Thyroid gland (tissue), 4 donors: ENCODE data around the gene FBXL20. TPM values are rescaled to one million over a fixed set of nuclear protein-coding genes. Genes with fewer than 3 reads are reported as not detected.
"Not testable (repeated sequence)": the region's sequence is repeated elsewhere in the genome, so short reads cannot be mapped to it uniquely, and the experiment has no call there.

Experiments used
- DNase-seq, 2 donors: peaks; one replicate each; pipeline ENCODE4 v3.0.0-alpha.2; 2019
- H3K27ac ChIP-seq, 3 donors: fragments of 200-600 bp; sonication (generic); 1 replicate in 2 of 3; 2 replicates in 1 of 3; pipeline ENCODE4 v1.5.1; 2016 to 2019; ENCODE audit warnings: mild to moderate bottlenecking in 1 of 3, moderate library complexity in 1 of 3
- H3K27me3 ChIP-seq: fragments of 200-600 bp; sonication (generic); one replicate; pipeline ENCODE4 v1.5.1; 2019
- H3K36me3 ChIP-seq, 2 donors: fragments of 200-600 bp; sonication (generic); one replicate each; pipeline ENCODE4 v1.5.1; 2016 to 2019
- H3K4me1 ChIP-seq, 2 donors: fragments of 200-600 bp; sonication (generic); one replicate each; pipeline ENCODE4 v1.5.1; 2017 to 2019
- H3K4me3 ChIP-seq, 3 donors: fragments of 200-600 bp; sonication (generic); replicated peaks in 1 of 3; 1 replicate in 2 of 3; 2 replicates in 1 of 3; pipeline ENCODE4 v1.5.1; 2016; ENCODE audit warnings: mild to moderate bottlenecking in 1 of 3
- H3K9me3 ChIP-seq: fragments of 200-600 bp; sonication (generic); one replicate; pipeline ENCODE4 v1.5.1; 2017
- CTCF ChIP-seq, 6 experiments: fragments of 200-600 bp in 3 of 6; fragments of 450-650 bp in 3 of 6; sonication (generic) in 3 of 6; IDR thresholded peaks; one replicate each; pipeline ENCODE4 v1.5.1; 2016 to 2019; ENCODE audit warnings: antibody characterized with exemption in 6 of 6, mild to moderate bottlenecking in 2 of 6, inconsistent platforms in 1 of 6, moderate library complexity in 1 of 6
- POLR2A ChIP-seq, 2 donors: fragments of 450-650 bp; IDR thresholded peaks; one replicate each; pipeline ENCODE4 v1.6.1; 2017; ENCODE audit warnings: antibody characterized with exemption in 2 of 2, mild to moderate bottlenecking in 2 of 2, moderate library complexity in 1 of 2
- WGBS, 2 donors: methylation state at CpG; one replicate each; pipeline ENCODE4 v1.1.5; 2017; 5-methylcytosine and 5-hydroxymethylcytosine counted together
- intact Hi-C: fragments of 100-400 bp; cut with DNase I; formaldehyde crosslinking; loops from one replicate; pipeline ENCODE4 v1.15.1; 2023
- total RNA-seq, 4 donors: library from RNA; depleted of rRNA; stranded (reverse); fragments of >200 nt; gene quantifications; one replicate each; pipeline ENCODE4 v1.2.3, GENCODE V29; 2016

The FBXL20 gene
- total RNA-seq, 4 donors from 2014 or later = 17.2 to 27.7 (median 22.2) TPM

- Histone ChIP-seq H3K27ac (no peak overlapping the region), H3K4me1 (no peaks in the 10 kb centered on the region), H3K27me3 (no peaks in the 10 kb centered on the region), H3K9me3 (no peaks in the 10 kb centered on the region), H3K4me3 (no peak overlapping the region), H3K36me3 (peaks cover 44 to 67% of the 10 kb centered on the region in 2 donors)
- TF ChIP-seq CTCF (IDR thresholded peaks at IDR 0.05) = no peak
- TF ChIP-seq POLR2A (IDR thresholded peaks at IDR 0.05) = no peak
- intact Hi-C loops = no loop called here
- DNase-seq = no peak
These were observed 41.9 kb upstream of the FBXL20 start for GRCh38 chr17:39443326-39443725.

- H3K27me3 ChIP-seq, H3K4me1 ChIP-seq, H3K27ac ChIP-seq, H3K9me3 ChIP-seq, DNase-seq, H3K4me3 ChIP-seq, intact Hi-C loops: not testable (repeated sequence)
- peaks cover 63 to 76% of the 10 kb centered on the region in 2 donors for H3K36me3 ChIP-seq
- 96 to 100% methylated on average over 2 of the region's 2 CpGs for WGBS, 2 donors
These were observed 38.4 kb upstream of the FBXL20 start for GRCh38 chr17:39439868-39440267.

GRCh38 chr17:39429600-39429999, 28.2 kb upstream of the FBXL20 start:
- no peaks in the 10 kb centered on the region for H3K9me3 ChIP-seq
- peaks cover 80 to 88% of the 10 kb centered on the region in 2 donors for H3K36me3 ChIP-seq
- H3K27ac ChIP-seq = no peak overlapping the region
- H3K4me3 ChIP-seq = no peak overlapping the region
- intact Hi-C loops = no loop called here
- no peak for DNase-seq
- 99% methylated on average over 4 of the region's 4 CpGs for WGBS, 2 donors
- no peaks in the 10 kb centered on the region for H3K27me3 ChIP-seq
- no peaks in the 10 kb centered on the region for H3K4me1 ChIP-seq
- no peak for TF ChIP-seq CTCF (IDR thresholded peaks at IDR 0.05)
- TF ChIP-seq POLR2A (IDR thresholded peaks at IDR 0.05) = no peak

GRCh38 chr17:39416141-39416540, 14.7 kb upstream of the FBXL20 start:
- no peaks in the 10 kb centered on the region for H3K27me3 ChIP-seq
- H3K9me3 ChIP-seq = no peaks in the 10 kb centered on the region
- H3K36me3 ChIP-seq = peaks cover 47 to 79% of the 10 kb centered on the region in 2 donors
- H3K4me1 ChIP-seq = no peaks in the 10 kb centered on the region
- intact Hi-C loops = no loop called here
- H3K27ac ChIP-seq = no peak overlapping the region
- TF ChIP-seq POLR2A (IDR thresholded peaks at IDR 0.05) (no peak), CTCF (IDR thresholded peaks at IDR 0.05) (no peak)
- no peak for DNase-seq
- WGBS, 2 donors = 81 to 97% methylated on average over 1 of the region's 1 CpG
- H3K4me3 ChIP-seq = no peak overlapping the region

- Histone ChIP-seq H3K4me3 (no peak overlapping the region), H3K27me3 (no peaks in the 10 kb centered on the region), H3K27ac (no peak overlapping the region), H3K9me3 (no peaks in the 10 kb centered on the region), H3K36me3 (peaks cover 40 to 66% of the 10 kb centered on the region in 2 donors), H3K4me1 (no peaks in the 10 kb centered on the region)
- no peak for DNase-seq
- WGBS, 2 donors = 95 to 98% methylated on average over 13 of the region's 13 CpGs
- TF ChIP-seq POLR2A (IDR thresholded peaks at IDR 0.05) = no peak
- no peak for TF ChIP-seq CTCF (IDR thresholded peaks at IDR 0.05)
- intact Hi-C loops = no loop called here
These were observed 8.9 kb upstream of the FBXL20 start for GRCh38 chr17:39410279-39410678.

GRCh38 chr17:39408360-39408759, 6.9 kb upstream of the FBXL20 start:
- H3K4me3 ChIP-seq = no peak overlapping the region
- H3K9me3 ChIP-seq = no peaks in the 10 kb centered on the region
- H3K4me1 ChIP-seq = no peaks in the 10 kb centered on the region
- no peak for TF ChIP-seq POLR2A (IDR thresholded peaks at IDR 0.05)
- TF ChIP-seq CTCF (IDR thresholded peaks at IDR 0.05) = no peak
- no peak overlapping the region for H3K27ac ChIP-seq
- peaks cover 32 to 50% of the 10 kb centered on the region in 2 donors for H3K36me3 ChIP-seq
- no peak for DNase-seq
- 85 to 87% methylated on average over 2 of the region's 2 CpGs for WGBS, 2 donors
- intact Hi-C loops = no loop called here
- H3K27me3 ChIP-seq = no peaks in the 10 kb centered on the region
